GM12891 (cell line): ENCODE data around the gene ZNF862.
"Not testable (repeated sequence)": the region's sequence is repeated elsewhere in the genome, so short reads cannot be mapped to it uniquely, and the experiment has no call there.

ENCODE experiments used
- POLR2A ChIP-seq: IDR thresholded peaks from 2 replicates; pipeline ENCODE4 v1.6.1; 2011; ENCODE audit warnings: low read depth, low read length, control low read depth
- POLR2AphosphoS5 ChIP-seq: IDR thresholded peaks from 2 replicates; pipeline ENCODE4 v1.6.1; 2011; ENCODE audit warnings: low read depth, low read length, control low read depth
- POU2F2 ChIP-seq: IDR thresholded peaks from 2 replicates; pipeline ENCODE4 v1.6.1; 2011; ENCODE audit warnings: low read depth, mild to moderate bottlenecking, control low read depth, low read length, moderate library complexity

- not testable (repeated sequence) for TF ChIP-seq POLR2A, POLR2AphosphoS5, POU2F2
Measured at GRCh38 chr7:149907776-149908376, 69.7 kb downstream of the ZNF862 start.
